OCI-LY3 (cell line): ENCODE results near the gene NEIL1.
"Not testable (repeated sequence)": the region's sequence is repeated elsewhere in the genome, so short reads cannot be mapped to it uniquely, and the experiment has no call there.

Source experiments
- CTCF ChIP-seq: fragments of 200-600, 300-600 bp; sonication (generic); IDR thresholded peaks from 2 replicates; pipeline ENCODE4 v1.5.1; 2014; ENCODE audit warnings: antibody characterized with exemption, low read length, low read depth
- EZH2phosphoT487 ChIP-seq: fragments of 200-600 bp; shearing (Covaris generic); IDR thresholded peaks from 2 replicates; pipeline ENCODE4 v1.6.1; 2018; ENCODE audit warnings: antibody characterized with exemption, mixed run types, low read depth

- TF ChIP-seq CTCF, EZH2phosphoT487: not testable (repeated sequence)
Measured at GRCh38 chr15:75312548-75312947, 34.3 kb upstream of the NEIL1 start.
